ENCODE data around the gene PHF21A.

Gene PHF21A

GRCh38 chr11:46075168-46075567 lies 46.1 kb downstream of the PHF21A start:
- DNase-seq, result no peak

- DNase-seq, result no peak
These were observed 47.6 kb downstream of the PHF21A start for GRCh38 chr11:46073632-46074031.

- no peak for DNase-seq
These were observed 48.9 kb downstream of the PHF21A start for GRCh38 chr11:46072172-46072964.

GRCh38 chr11:46071091-46071490 lies 50.2 kb downstream of the PHF21A start:
- no peak for DNase-seq

GRCh38 chr11:46069595-46069994 lies 51.7 kb downstream of the PHF21A start:
- DNase-seq, result no peak

DNA sequence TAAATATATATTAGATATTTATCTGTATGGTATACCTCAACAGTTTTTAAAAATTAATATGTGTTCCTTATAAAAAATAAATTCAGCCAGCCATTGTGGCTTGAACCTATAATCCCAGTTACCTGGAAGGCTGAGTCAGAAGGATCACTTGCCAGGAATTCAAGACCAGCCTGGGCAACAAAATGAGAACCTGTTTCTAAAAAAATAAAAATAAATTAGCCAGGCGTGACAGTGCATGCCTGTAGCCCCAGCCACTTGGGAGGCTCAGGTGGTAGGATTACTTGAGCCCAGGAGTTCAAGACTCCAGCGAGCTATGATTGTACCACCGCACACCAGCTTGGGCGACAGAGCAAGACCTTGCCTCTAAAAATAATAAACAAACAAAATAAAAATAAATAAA lies 54.9 kb downstream of the PHF21A start:
- DNase-seq, result no peak

DNA sequence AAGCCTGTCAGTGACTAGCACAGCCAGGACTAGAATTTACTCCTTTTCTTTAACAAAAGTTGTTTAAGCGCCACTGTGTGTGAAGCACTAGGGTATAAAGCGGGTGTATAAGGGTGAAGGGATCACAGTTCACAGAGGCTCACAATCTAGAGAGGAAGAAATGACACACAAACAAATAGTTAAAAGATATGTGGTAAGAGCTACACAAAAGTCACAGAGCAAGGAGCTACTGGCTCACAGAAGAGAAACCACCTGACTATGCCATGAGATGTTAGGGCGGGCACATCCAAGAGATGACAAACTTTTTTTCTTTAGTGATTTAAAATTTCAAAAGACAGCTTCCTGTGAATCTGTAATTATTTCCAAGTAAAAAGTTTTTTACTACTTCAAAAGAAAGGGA lies 55.6 kb downstream of the PHF21A start:
- no peak for DNase-seq

DNA sequence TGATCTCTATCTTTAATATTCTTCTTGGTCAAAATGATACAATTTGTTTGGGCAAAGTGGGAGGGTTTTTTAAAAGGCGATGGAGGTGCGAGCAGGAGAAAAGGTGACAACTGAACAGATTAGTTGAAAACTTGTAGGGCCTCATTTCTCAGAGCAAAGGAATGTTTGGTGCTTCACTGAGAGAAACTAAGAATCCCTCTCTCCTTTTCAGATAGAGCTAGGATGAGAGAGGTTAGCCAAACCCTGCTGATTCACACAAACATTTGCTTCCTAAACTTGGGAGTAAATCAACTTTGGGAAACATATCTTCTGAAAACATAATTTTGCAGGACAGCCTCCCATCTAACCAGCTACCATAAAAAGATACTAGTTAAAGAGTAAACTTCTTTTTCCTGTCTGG lies 57.0 kb downstream of the PHF21A start:
- no peak for DNase-seq

- no peak for DNase-seq
These were observed 58.1 kb downstream of the PHF21A start for GRCh38 chr11:46063138-46063537.

GRCh38 chr11:46060013-46060412 lies 61.2 kb downstream of the PHF21A start:
- DNase-seq, result no peak

DNA sequence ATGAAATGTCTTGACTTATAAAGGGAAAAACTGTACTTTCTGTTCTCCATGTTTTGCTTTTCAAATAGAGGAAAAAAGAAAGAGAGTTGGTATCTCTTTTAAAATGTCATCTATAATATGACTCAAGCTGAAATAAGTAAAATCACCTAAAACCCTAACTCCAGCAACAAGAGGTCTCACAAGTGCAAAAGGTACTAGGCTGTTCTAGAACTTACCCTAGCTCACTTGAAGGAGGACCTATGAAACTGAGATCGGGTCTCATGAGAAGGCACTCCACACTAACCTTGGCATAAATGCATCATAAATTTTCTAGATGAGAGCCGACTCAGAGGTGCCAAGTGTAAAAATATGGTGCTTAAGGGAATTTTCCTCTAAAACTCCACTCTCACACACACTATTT lies 63.8 kb downstream of the PHF21A start:
- no peak for DNase-seq

GRCh38 chr11:46055371-46055770 lies 65.9 kb downstream of the PHF21A start:
- DNase-seq, result no peak

DNA sequence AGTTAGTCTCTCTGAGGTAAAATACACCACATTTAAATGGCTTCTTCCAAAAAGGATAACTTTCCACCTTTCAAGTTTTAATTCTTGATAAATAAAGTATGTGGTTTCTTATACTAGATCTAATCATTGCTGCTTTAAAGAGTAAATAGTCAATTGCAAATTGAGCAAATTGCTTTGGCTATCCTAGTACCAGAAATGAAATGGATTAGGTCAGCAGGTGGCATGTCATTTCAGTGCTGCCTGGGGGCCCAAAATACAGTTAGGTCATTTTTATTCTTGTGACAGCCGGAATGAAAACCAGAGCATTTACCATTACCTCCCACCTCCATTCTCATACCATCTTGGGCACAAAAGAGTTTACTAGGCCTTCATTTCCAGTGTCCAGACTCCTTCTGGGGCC lies 70.2 kb downstream of the PHF21A start:
- no peak for DNase-seq

GRCh38 chr11:46050662-46051061 lies 70.6 kb downstream of the PHF21A start:
- no peak for DNase-seq

GRCh38 chr11:46050003-46050461 lies 71.2 kb downstream of the PHF21A start:
- peak; percentile 20 to 47 for DNase-seq

GRCh38 chr11:46049325-46049897 lies 71.8 kb downstream of the PHF21A start:
- peak; percentile 33 to 42 for DNase-seq

DNA sequence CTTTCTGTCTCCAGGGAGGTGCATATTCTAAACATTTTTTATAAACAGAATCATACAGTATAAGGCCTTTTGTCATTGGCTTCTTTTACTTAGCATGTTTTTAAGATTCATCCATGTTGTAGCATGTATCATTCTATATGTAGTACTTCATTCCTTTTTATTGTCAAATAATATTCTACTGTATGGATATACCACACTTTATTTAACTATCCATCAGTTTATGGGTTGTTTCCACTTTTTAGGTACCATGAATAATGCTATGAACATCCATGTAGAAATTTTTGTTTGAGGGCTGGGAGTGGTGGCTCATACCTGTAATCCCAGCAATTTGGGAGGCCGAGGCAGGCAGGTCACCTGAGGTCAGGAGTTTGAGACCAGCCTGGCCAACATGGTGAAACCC lies 73.1 kb downstream of the PHF21A start:
- no peak for DNase-seq

- DNase-seq, result no peak
These were observed 73.7 kb downstream of the PHF21A start for GRCh38 chr11:46047520-46047919.

- no peak for DNase-seq
These were observed 75.4 kb downstream of the PHF21A start for GRCh38 chr11:46045811-46046210.

- no peak for DNase-seq
These were observed 76.7 kb downstream of the PHF21A start for GRCh38 chr11:46044601-46045000.

DNA sequence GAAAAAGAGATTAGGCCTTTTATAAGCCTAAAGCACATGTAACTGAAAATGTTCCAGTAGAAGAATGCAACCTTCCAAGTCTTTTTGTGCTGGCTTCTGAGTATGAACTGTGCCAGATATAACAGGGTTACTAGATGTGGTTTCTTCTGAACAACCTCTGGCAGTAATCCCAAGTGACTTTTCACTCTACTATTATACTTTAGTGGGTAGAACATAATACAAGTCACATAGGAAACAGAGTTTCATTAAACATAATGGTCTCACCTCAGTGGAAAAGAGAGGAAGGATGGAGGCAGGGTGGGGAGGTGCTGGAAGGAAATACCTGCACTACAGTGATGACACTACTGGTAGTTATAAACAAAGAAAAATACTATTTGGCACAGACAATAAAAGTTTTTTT lies 81.3 kb downstream of the PHF21A start:
- DNase-seq, result no peak

DNA sequence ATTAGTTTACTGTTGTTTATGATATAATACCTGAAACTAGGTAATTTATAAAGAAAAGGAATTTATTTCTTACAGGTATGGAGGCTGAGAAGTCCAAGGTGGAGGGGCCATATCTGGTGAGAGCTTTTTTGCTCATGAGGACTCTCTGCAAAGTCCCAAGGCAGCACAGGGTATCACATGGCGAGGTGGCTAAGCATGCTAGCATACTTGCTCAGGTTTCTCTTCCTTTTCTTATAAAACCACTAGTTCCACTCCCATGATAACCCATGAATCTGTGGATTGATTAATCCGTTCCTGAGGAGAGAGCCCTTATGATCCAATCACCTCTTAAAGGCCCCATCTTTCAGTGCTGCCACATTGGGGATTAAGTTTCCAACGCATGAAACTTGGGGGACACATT lies 82.7 kb downstream of the PHF21A start:
- DNase-seq, result no peak

GRCh38 chr11:46036969-46037368 lies 84.3 kb downstream of the PHF21A start:
- no peak for DNase-seq

DNA sequence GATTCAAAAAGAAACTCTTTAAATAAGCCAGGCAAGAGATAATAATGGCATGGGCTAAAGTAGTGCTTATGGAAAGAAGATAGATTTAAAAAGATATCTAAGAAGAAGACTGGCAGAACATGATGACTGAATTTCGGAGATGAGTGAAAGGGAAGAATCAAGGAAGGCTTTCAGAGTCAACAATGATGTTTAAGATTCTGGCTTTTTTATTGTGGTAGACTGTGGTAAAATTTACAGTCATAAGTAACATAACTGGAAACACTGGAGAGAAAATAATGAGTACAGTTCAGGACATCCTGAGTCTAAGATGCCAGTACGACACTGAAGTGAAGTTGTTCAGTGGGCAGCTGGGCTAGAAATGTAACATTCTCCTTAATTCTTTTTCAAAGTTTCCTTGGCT lies 85.2 kb downstream of the PHF21A start:
- no peak for DNase-seq

DNA sequence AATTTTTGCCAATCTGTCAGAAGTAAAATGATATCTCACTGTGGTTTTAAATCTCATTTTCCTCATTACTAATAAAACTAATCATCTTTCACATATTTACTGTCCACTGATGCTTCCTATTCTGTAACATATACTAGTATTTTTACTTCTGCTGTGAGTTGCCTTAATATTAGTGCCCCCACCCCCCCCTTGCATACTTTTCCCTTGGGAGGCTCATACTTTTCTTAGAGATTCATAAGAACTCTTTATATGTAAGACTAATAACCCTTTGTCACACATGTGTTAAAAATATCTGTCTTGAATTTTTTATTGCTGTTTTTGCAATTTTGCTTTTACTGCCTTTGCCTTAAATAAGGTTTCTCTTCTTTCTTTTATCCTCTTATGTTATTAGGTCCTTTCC lies 87.2 kb downstream of the PHF21A start:
- DNase-seq, result no peak

Data from AML-193 (cell line).